ENCODE measurements around the gene PLRG1. TPM values are rescaled to one million over a fixed set of nuclear protein-coding genes. Genes with fewer than 3 reads are reported as not detected.

Gene PLRG1
- total RNA-seq, 1 experiment from 2014 or later, result 72.5 TPM

GRCh38 chr4:154588198-154588597 is 38.0 kb upstream of the PLRG1 start:
- Mint-ChIP-seq H3K4me3 (ENCODE audit: low read depth, unreplicated experiment) (no peak overlapping the region), H3K4me1 (ENCODE audit: low read depth, unreplicated experiment) (peaks cover 26% of the 10 kb centered on the region), H3K27ac (ENCODE audit: unreplicated experiment) (no peak overlapping the region), H3K27me3 (ENCODE audit: unreplicated experiment) (no peaks in the 10 kb centered on the region), H3K9me3 (ENCODE audit: low read depth, unreplicated experiment) (no peaks in the 10 kb centered on the region), H3K36me3 (ENCODE audit: insufficient read depth, unreplicated experiment) (no peaks in the 10 kb centered on the region)
- no peak for DNase-seq
- CTCF ChIA-PET, result no interaction called here
- no peak for TF ChIP-seq CTCF (IDR thresholded peaks at IDR 0.05; ENCODE audit: unreplicated experiment)
- intact Hi-C loops (cut with micrococcal nuclease; ENCODE audit: unreplicated experiment), result no loop called here
- BruUV-seq (replicated peaks), result no TSS peak

- H3K9me3 Mint-ChIP-seq (ENCODE audit: low read depth, unreplicated experiment), result no peaks in the 10 kb centered on the region
- no peak for TF ChIP-seq CTCF (IDR thresholded peaks at IDR 0.05; ENCODE audit: unreplicated experiment)
- no peaks in the 10 kb centered on the region for H3K27me3 Mint-ChIP-seq (ENCODE audit: unreplicated experiment)
- peaks cover 24% of the 10 kb centered on the region for H3K4me1 Mint-ChIP-seq (ENCODE audit: low read depth, unreplicated experiment)
- H3K27ac Mint-ChIP-seq (ENCODE audit: unreplicated experiment), result no peak overlapping the region
- CTCF ChIA-PET, result no interaction called here
- H3K36me3 Mint-ChIP-seq (ENCODE audit: insufficient read depth, unreplicated experiment), result no peaks in the 10 kb centered on the region
- no peak overlapping the region for H3K4me3 Mint-ChIP-seq (ENCODE audit: low read depth, unreplicated experiment)
- intact Hi-C loops (cut with micrococcal nuclease; ENCODE audit: unreplicated experiment), result no loop called here
- BruUV-seq (replicated peaks), result no TSS peak
- DNase-seq, result no peak
These were observed 36.3 kb upstream of the PLRG1 start for GRCh38 chr4:154586296-154587033.

GRCh38 chr4:154585369-154586018 is 35.3 kb upstream of the PLRG1 start:
- Mint-ChIP-seq H3K27ac (ENCODE audit: unreplicated experiment) (no peak overlapping the region), H3K4me3 (ENCODE audit: low read depth, unreplicated experiment) (no peak overlapping the region), H3K27me3 (ENCODE audit: unreplicated experiment) (no peaks in the 10 kb centered on the region), H3K4me1 (ENCODE audit: low read depth, unreplicated experiment) (peaks cover 15% of the 10 kb centered on the region), H3K9me3 (ENCODE audit: low read depth, unreplicated experiment) (no peaks in the 10 kb centered on the region), H3K36me3 (ENCODE audit: insufficient read depth, unreplicated experiment) (no peaks in the 10 kb centered on the region)
- TF ChIP-seq CTCF (IDR thresholded peaks at IDR 0.05; ENCODE audit: unreplicated experiment), result no peak
- intact Hi-C loops (cut with micrococcal nuclease; ENCODE audit: unreplicated experiment), result no loop called here
- DNase-seq, result no peak
- no TSS peak for BruUV-seq (replicated peaks)
- CTCF ChIA-PET, result no interaction called here

- no peak for DNase-seq
- Mint-ChIP-seq H3K4me3 (ENCODE audit: low read depth, unreplicated experiment) (no peak overlapping the region), H3K9me3 (ENCODE audit: low read depth, unreplicated experiment) (no peaks in the 10 kb centered on the region), H3K27ac (ENCODE audit: unreplicated experiment) (no peak overlapping the region), H3K4me1 (ENCODE audit: low read depth, unreplicated experiment) (peaks cover 3% of the 10 kb centered on the region), H3K36me3 (ENCODE audit: insufficient read depth, unreplicated experiment) (no peaks in the 10 kb centered on the region), H3K27me3 (ENCODE audit: unreplicated experiment) (no peaks in the 10 kb centered on the region)
- CTCF ChIA-PET, result no interaction called here
- TF ChIP-seq CTCF (IDR thresholded peaks at IDR 0.05; ENCODE audit: unreplicated experiment), result no peak
- no TSS peak for BruUV-seq (replicated peaks)
- intact Hi-C loops (cut with micrococcal nuclease; ENCODE audit: unreplicated experiment), result no loop called here
These were observed 34.1 kb upstream of the PLRG1 start for GRCh38 chr4:154584259-154584658.

Measured in Calu3 (cell line).